Mammary epithelial cell (primary cell): Measurements from ENCODE around the gene ALS2CL.

ENCODE experiments used
- CTCF ChIP-seq, 2 donors: IDR thresholded peaks in 1 of 2; conservative IDR thresholded peaks in 1 of 2; 2 replicates each; pipeline ENCODE4 v1.5.1; 2011 to 2012; ENCODE audit warnings: inconsistent platforms in 2 of 2, low read length in 2 of 2, mild to moderate bottlenecking in 2 of 2, control low read depth in 1 of 2, low read depth in 1 of 2; ENCODE audit not compliant: insufficient read depth in 1 of 2; ENCODE audit errors: extremely low read depth in 1 of 2
- EZH2 ChIP-seq: IDR thresholded peaks from 2 replicates; pipeline ENCODE4 v1.6.1; 2012; ENCODE audit warnings: low read length, inconsistent platforms, borderline replicate concordance

GRCh38 chr3:46710229-46710628 is 16.8 kb upstream of the ALS2CL start:
- TF ChIP-seq CTCF (conservative IDR thresholded peaks at IDR 0.05 in 1 of 2, IDR thresholded peaks at IDR 0.05 in 1 of 2; ENCODE audit: extremely low read depth in 1 of 2, insufficient read depth in 1 of 2, low read depth in 1 of 2, low read length in 2 of 2) (no peak), EZH2 (no peak)
